MM.1S (cell line): ENCODE measurements around the gene RNF152.

Source experiments
- DNase-seq: peaks from one replicate; pipeline ENCODE4 v3.0.0-alpha.2; 2015
- H2AFZ ChIP-seq: fragments of 300-600 bp; sonication (generic); 2 replicates; pipeline ENCODE4 v1.6.0; 2016; ENCODE audit warnings: antibody characterized with exemption, low read length
- H3F3A ChIP-seq: fragments of 300-600 bp; sonication (generic); 2 replicates; pipeline ENCODE4 v1.6.1; 2016; ENCODE audit warnings: mild to moderate bottlenecking, antibody characterized with exemption, low read length, moderate library complexity, mixed read lengths; ENCODE audit not compliant: insufficient read depth
- H3K27ac ChIP-seq: fragments of 300-600 bp; sonication (generic); 2 replicates; pipeline ENCODE4 v1.5.1; 2016; ENCODE audit warnings: mild to moderate bottlenecking, low read length
- H3K27me3 ChIP-seq: fragments of 300-600 bp; sonication (generic); replicated peaks from 2 replicates; pipeline ENCODE4 v1.6.0; 2016; ENCODE audit warnings: low read length; ENCODE audit not compliant: insufficient read depth
- H3K36me3 ChIP-seq: fragments of 300-600 bp; sonication (generic); replicated peaks from 2 replicates; pipeline ENCODE4 v1.6.1; 2016; ENCODE audit warnings: mild to moderate bottlenecking, low read length, mixed read lengths; ENCODE audit not compliant: insufficient read depth
- H3K4me1 ChIP-seq: fragments of 300-600 bp; sonication (generic); 2 replicates; pipeline ENCODE4 v1.6.1; 2016; ENCODE audit warnings: low read length, mixed read lengths
- H3K4me2 ChIP-seq: fragments of 300-600 bp; sonication (generic); 2 replicates; pipeline ENCODE4 v1.6.0; 2016; ENCODE audit warnings: low read depth, low read length
- H3K4me3 ChIP-seq: fragments of 300-600 bp; sonication (generic); 2 replicates; pipeline ENCODE4 v1.5.1; 2016; ENCODE audit warnings: low read length, mixed read lengths
- H3K79me2 ChIP-seq: fragments of 300-600 bp; sonication (generic); 2 replicates; pipeline ENCODE4 v1.6.1; 2016; ENCODE audit warnings: mixed run types, low read length, mixed read lengths
- H3K9ac ChIP-seq: fragments of 300-600 bp; sonication (generic); 2 replicates; pipeline ENCODE4 v1.6.1; 2016; ENCODE audit warnings: low read length, mixed read lengths
- H3K9me2 ChIP-seq: fragments of 300-600 bp; sonication (generic); replicated peaks from 2 replicates; pipeline ENCODE4 v1.6.1; 2016; ENCODE audit warnings: mild to moderate bottlenecking, low read length, mixed read lengths; ENCODE audit not compliant: insufficient read depth
- H3K9me3 ChIP-seq: fragments of 300-600 bp; sonication (generic); replicated peaks from 2 replicates; pipeline ENCODE4 v1.6.1; 2016; ENCODE audit warnings: mild to moderate bottlenecking, low read length, mixed read lengths; ENCODE audit not compliant: insufficient read depth
- H4K20me1 ChIP-seq: fragments of 300-600 bp; sonication (generic); 2 replicates; pipeline ENCODE4 v1.6.1; 2016; ENCODE audit warnings: mild to moderate bottlenecking, low read length, moderate library complexity, mixed read lengths; ENCODE audit not compliant: insufficient read depth
- CTCF ChIP-seq: fragments of 300-600 bp; sonication (generic); IDR thresholded peaks from 2 replicates; pipeline ENCODE4 v1.5.1; 2016; ENCODE audit warnings: antibody characterized with exemption, low read length, mixed read lengths
- EZH2 ChIP-seq: fragments of 300-600 bp; sonication (generic); optimal IDR thresholded peaks from 2 replicates; pipeline ENCODE3; 2017; ENCODE audit warnings: low read depth, mild to moderate bottlenecking, antibody characterized with exemption, low read length, mixed read lengths
- EZH2phosphoT487 ChIP-seq: fragments of 300-600 bp; sonication (generic); IDR thresholded peaks from 2 replicates; pipeline ENCODE4 v1.6.1; 2018; ENCODE audit warnings: antibody characterized with exemption, low read length

Gene RNF152

GRCh38 chr18:61901323-61901986 lies 8.6 kb upstream of the RNF152 start:
- TF ChIP-seq CTCF (peak; percentile 93), EZH2 (no peak)
- H3K4me2 ChIP-seq: no peak overlapping the region
- no peaks in the 10 kb centered on the region for H4K20me1 ChIP-seq
- no peaks in the 10 kb centered on the region for H3K27me3 ChIP-seq
- no peaks in the 10 kb centered on the region for H3K4me1 ChIP-seq
- no peak overlapping the region for H3K4me3 ChIP-seq
- H3F3A ChIP-seq: no peaks in the 10 kb centered on the region
- H3K36me3 ChIP-seq: no peaks in the 10 kb centered on the region
- no peak overlapping the region for H3K27ac ChIP-seq
- H3K9me3 ChIP-seq: no peaks in the 10 kb centered on the region
- no peaks in the 10 kb centered on the region for H3K79me2 ChIP-seq
- peak; percentile 72 for DNase-seq
- no peak overlapping the region for H3K9ac ChIP-seq
- H2AFZ ChIP-seq: no peak overlapping the region
- no peaks in the 10 kb centered on the region for H3K9me2 ChIP-seq

GRCh38 chr18:61900504-61901281 lies 7.9 kb upstream of the RNF152 start:
- H3K9ac ChIP-seq: no peak overlapping the region
- H3K4me3 ChIP-seq: no peak overlapping the region
- no peaks in the 10 kb centered on the region for H3K4me1 ChIP-seq
- no peaks in the 10 kb centered on the region for H3K79me2 ChIP-seq
- H3K36me3 ChIP-seq: no peaks in the 10 kb centered on the region
- H4K20me1 ChIP-seq: no peaks in the 10 kb centered on the region
- no peaks in the 10 kb centered on the region for H3F3A ChIP-seq
- H3K9me2 ChIP-seq: no peaks in the 10 kb centered on the region
- no peak overlapping the region for H3K27ac ChIP-seq
- no peaks in the 10 kb centered on the region for H3K27me3 ChIP-seq
- H3K4me2 ChIP-seq: no peak overlapping the region
- H2AFZ ChIP-seq: no peak overlapping the region
- TF ChIP-seq EZH2: no peak
- no peak for TF ChIP-seq CTCF
- no peak for TF ChIP-seq EZH2phosphoT487
- H3K9me3 ChIP-seq: no peaks in the 10 kb centered on the region
- DNase-seq: no peak

GRCh38 chr18:61898640-61899101 lies 5.9 kb upstream of the RNF152 start:
- Histone ChIP-seq H3K4me1 (0 out of 2 replicates have a peak, but pooled peaks cover 3% of the 10 kb centered on the region), H3K4me3 (no peak overlapping the region), H3K27ac (no peak overlapping the region), H3F3A (no peaks in the 10 kb centered on the region), H3K9me2 (no peaks in the 10 kb centered on the region), H3K27me3 (no peaks in the 10 kb centered on the region), H3K4me2 (no peak overlapping the region), H3K36me3 (no peaks in the 10 kb centered on the region), H3K9ac (no peak overlapping the region), H2AFZ (no peak overlapping the region), H3K79me2 (no peaks in the 10 kb centered on the region), H3K9me3 (no peaks in the 10 kb centered on the region), H4K20me1 (no peaks in the 10 kb centered on the region)
- TF ChIP-seq CTCF (no peak), EZH2 (no peak), EZH2phosphoT487 (no peak)
- DNase-seq: no peak
